Right lobe of liver (tissue), 6 donors: ENCODE measurements around the gene PRKAG2. TPM values are rescaled to one million over a fixed set of nuclear protein-coding genes. Genes with fewer than 3 reads are reported as not detected.

Experiments used
- ATAC-seq, 4 donors: fragments of 200-7000 bp; cut with Tn5 transposase; one replicate each; pipeline ENCODE4 v1.9.1; 2020; ENCODE audit warnings: mild to moderate bottlenecking in 4 of 4, moderate library complexity in 4 of 4
- DNase-seq, 3 donors: peaks; one replicate each; pipeline ENCODE4 v3.0.0-alpha.2; 2020
- H3K27ac ChIP-seq, 3 donors: fragments of 200-600 bp; one replicate each; pipeline ENCODE4 v1.8.0; 2022
- H3K27me3 ChIP-seq, 2 donors: fragments of 200-600 bp; one replicate each; pipeline ENCODE4 v1.8.0; 2022
- H3K36me3 ChIP-seq, 4 donors: fragments of 200-600 bp; sonication (generic) in 1 of 4; one replicate each; pipeline versions ENCODE4 v1.5.1 to v1.8.0; 2017 to 2022; ENCODE audit warnings: control low read depth in 1 of 4
- H3K4me1 ChIP-seq, 4 donors: fragments of 200-600 bp; sonication (generic) in 1 of 4; one replicate each; pipeline versions ENCODE4 v1.5.1 to v1.8.0; 2017 to 2022; ENCODE audit warnings: control low read depth in 1 of 4
- H3K4me3 ChIP-seq, 3 donors: fragments of 200-600 bp; one replicate each; pipeline ENCODE4 v1.8.0; 2022
- H3K9me3 ChIP-seq, 4 donors: fragments of 200-600 bp; sonication (generic) in 1 of 4; one replicate each; pipeline versions ENCODE4 v1.5.1 to v1.8.0; 2017 to 2022; ENCODE audit warnings: control low read depth in 1 of 4
- CTCF ChIP-seq, 4 donors: fragments of 200-600 bp in 3 of 4; fragments of 450-650 bp in 1 of 4; IDR thresholded peaks; one replicate each; pipeline versions ENCODE4 v1.5.1 to v1.8.0; 2016 to 2022; ENCODE audit warnings: antibody characterized with exemption in 4 of 4, mild to moderate bottlenecking in 2 of 4
- POLR2A ChIP-seq: fragments of 450-650 bp; IDR thresholded peaks from one replicate; pipeline ENCODE4 v1.6.1; 2017; ENCODE audit warnings: antibody characterized with exemption, mild to moderate bottlenecking
- WGBS: methylation state at CpG from one replicate; pipeline ENCODE4 v1.1.6; 2018; ENCODE audit warnings: low coverage, low lambda C conversion rate; ENCODE audit not compliant: insufficient coverage; ENCODE audit errors: missing lambda C conversion rate; 5-methylcytosine and 5-hydroxymethylcytosine counted together
- intact Hi-C, 2 donors: fragments of 100-400 bp; cut with DNase I; formaldehyde crosslinking; loops; one replicate each; pipeline versions ENCODE4 v1.11.2 to v1.14.1; 2022
- total RNA-seq, 6 experiments: library from RNA; depleted of rRNA in 2 of 6; stranded (reverse); fragments of >200 nt in 2 of 6; fragmentation: NEBNext Ultra II Directional in 3 of 6; extraction: Animal tissue kit (Norgen Biotek cat#: 25700) in 3 of 6; gene quantifications; one replicate each; pipeline versions ENCODE4 v1.1.0 to v1.2.4, GENCODE V29; 2016 to 2023
- donor health status: DM: no; HTN: yes; CAD: no.
- donor health status: DM: no; HTN: no; CAD: no.
- donor health status: DM: no; HTN: no; CAD: no.
- donor health status: DM: no; HTN: yes; CAD: no.
- donor health status: DM: no; HTN: yes; CAD: no.

PRKAG2 gene
- total RNA-seq, 6 experiments from 2014 or later: 20.6 to 63.6 (median 29.5) TPM

- peaks cover 0 to 22% (median 9%) of the 10 kb centered on the region in 4 donors for H3K4me1 ChIP-seq
- WGBS: 57% methylated on average over 5 of the region's 18 CpGs
- peak in 1 of 3 donors; percentile 56 for DNase-seq
- H3K36me3 ChIP-seq: peaks cover 0 to 7% (median 0%) of the 10 kb centered on the region in 4 donors
- no peak overlapping the region for H3K27ac ChIP-seq
- no peak overlapping the region for H3K4me3 ChIP-seq
- no peak for TF ChIP-seq POLR2A
- TF ChIP-seq CTCF (IDR thresholded peaks at IDR 0.05): no peak
- H3K9me3 ChIP-seq: no peaks in the 10 kb centered on the region
- peak; percentile 19 to 65 (median 56) for ATAC-seq
- H3K27me3 ChIP-seq: no peaks in the 10 kb centered on the region
- intact Hi-C loops: no loop called here
Observed at GRCh38 chr7:151853896-151854719, 22.8 kb downstream of the PRKAG2 start.

DNA sequence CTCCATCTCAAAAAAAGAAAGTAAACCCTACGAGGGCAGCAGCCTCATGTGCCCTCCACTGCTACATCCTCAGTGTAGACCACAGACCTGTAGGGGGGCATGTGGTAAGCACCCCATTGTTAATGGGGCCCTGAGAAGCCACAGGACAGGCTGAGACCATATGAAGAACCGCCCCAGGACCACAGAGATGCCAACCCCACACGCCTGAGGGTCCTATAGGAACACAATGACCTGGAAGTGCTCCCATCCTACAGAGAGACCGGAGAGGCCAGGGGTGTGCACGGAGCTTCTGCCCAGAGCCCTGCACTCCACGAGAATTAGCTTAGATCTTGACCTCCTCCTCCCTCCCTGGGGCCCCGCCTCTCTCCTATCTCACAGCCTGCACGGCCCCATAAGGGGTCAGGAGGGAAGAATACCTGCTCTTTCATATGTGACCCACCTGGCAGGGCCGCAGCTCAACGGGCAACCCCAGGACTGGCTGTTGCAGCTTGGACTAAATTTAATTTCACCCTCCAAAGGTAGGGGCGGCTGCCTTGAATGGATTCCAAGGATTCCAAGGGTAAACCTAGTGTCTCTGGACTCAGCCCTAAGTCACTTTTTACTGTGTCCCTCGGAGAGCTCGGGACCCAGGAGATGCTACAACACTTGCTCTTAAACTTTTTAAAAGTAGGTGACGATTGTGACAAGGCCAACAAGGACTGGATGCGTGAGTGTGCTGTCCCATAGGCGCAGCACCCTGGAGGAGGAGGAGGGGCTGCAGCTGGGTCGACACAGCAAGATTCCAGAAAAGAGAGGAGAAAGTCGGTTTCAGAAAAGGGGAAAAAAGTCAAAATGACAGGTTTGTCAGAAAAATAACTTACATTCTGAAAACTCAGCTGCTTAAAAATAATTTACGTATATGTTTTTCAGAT lies 24.2 kb downstream of the PRKAG2 start:
- TF ChIP-seq POLR2A (no peak), CTCF (IDR thresholded peaks at IDR 0.05) (no peak)
- peak in 1 of 3 donors; percentile 47 for DNase-seq

GRCh38 chr7:151851782-151852181 lies 25.1 kb downstream of the PRKAG2 start:
- Histone ChIP-seq H3K27me3 (no peaks in the 10 kb centered on the region), H3K27ac (peak overlapping the region; percentile 49 to 67 (median 52)), H3K36me3 (no peaks in the 10 kb centered on the region), H3K9me3 (no peaks in the 10 kb centered on the region), H3K4me1 (peaks cover 0 to 22% (median 8%) of the 10 kb centered on the region in 4 donors), H3K4me3 (peak overlapping the region in 1 of 3 donors; percentile 7)
- peak; percentile 49 to 74 (median 58) for ATAC-seq
- intact Hi-C loops: no loop called here
- WGBS: 28% methylated on average over 3 of the region's 13 CpGs
- peak; percentile 52 to 70 (median 58) for DNase-seq
- TF ChIP-seq POLR2A: no peak
- TF ChIP-seq CTCF (IDR thresholded peaks at IDR 0.05): no peak

More for the DNA sequence above, 24.2 kb downstream of the PRKAG2 start:
- no peak for ATAC-seq
- WGBS: 80% methylated on average over 9 of the region's 19 CpGs
- intact Hi-C loops: no loop called here
- Histone ChIP-seq H3K4me1 (peaks cover 0 to 22% (median 8%) of the 10 kb centered on the region in 4 donors), H3K27ac (peak overlapping the region in 1 of 3 donors; percentile 52), H3K27me3 (no peaks in the 10 kb centered on the region), H3K4me3 (no peak overlapping the region), H3K36me3 (no peaks in the 10 kb centered on the region), H3K9me3 (no peaks in the 10 kb centered on the region)

- H3K27me3 ChIP-seq: no peaks in the 10 kb centered on the region
- TF ChIP-seq POLR2A (no peak), CTCF (IDR thresholded peaks at IDR 0.05) (no peak)
- intact Hi-C loops: no loop called here
- no peaks in the 10 kb centered on the region for H3K36me3 ChIP-seq
- H3K27ac ChIP-seq: peak overlapping the region; percentile 49 to 67 (median 52)
- ATAC-seq (peak; percentile 40 to 71 (median 48)), DNase-seq (peak in 2 of 3 donors; percentile 51 to 66)
- H3K4me3 ChIP-seq: peak overlapping the region in 1 of 3 donors; percentile 7
- peaks cover 0 to 17% (median 8%) of the 10 kb centered on the region in 4 donors for H3K4me1 ChIP-seq
- WGBS: 36% methylated on average over 14 of the region's 16 CpGs
- H3K9me3 ChIP-seq: no peaks in the 10 kb centered on the region
Observed at GRCh38 chr7:151851145-151851751, 25.7 kb downstream of the PRKAG2 start.
